HG03280 (cell line): Measurements from ENCODE around the gene CENPO.

Experiments
- ATAC-seq: cut with Tn5 transposase; IDR thresholded peaks from one replicate; pipeline ENCODE4 v1.9.1; 2021; ENCODE audit warnings: mild to moderate bottlenecking, moderate library complexity; ENCODE audit not compliant: unreplicated experiment

Gene CENPO

DNA sequence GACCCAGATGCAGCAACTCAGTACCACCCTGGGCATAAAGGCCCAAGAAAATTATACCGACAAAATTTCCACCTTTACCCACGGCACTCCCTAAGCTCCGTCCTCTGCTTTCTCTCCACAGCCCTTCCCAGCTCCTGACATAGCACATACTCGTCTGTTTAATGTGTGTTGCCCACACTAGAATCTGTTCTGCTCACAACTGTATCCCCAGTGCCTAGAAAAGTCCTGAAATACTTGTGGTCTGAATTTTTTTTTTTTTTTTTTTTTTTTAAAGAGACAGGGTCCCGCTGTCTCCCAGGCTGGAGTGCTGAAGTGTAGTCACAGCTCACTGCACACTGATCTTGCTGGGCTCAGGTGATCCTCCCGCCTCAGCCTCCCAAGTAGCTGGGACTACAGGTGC lies 64.5 kb downstream of the CENPO start:
- ATAC-seq, result no peak

DNA sequence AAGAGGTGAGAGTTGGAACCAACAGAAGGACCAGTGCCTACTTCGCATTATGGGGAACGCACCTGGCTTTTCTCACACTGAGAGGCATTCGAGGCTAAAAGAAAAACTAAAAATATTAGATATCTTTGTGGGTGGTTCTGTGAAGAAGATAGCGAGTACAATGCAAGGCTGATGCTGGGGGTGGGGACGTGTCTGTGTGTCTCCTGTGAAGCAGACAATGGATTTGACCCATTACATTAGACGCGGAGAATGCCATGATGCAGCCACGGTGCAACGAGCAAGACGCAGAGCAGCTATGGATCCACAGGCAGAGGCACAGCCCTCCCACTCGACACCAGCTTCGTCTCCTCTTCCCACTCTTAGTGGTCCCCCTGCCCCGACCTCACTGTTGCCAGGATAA lies 65.8 kb downstream of the CENPO start:
- ATAC-seq, result no peak

GRCh38 chr2:24859968-24860600 lies 66.9 kb downstream of the CENPO start:
- ATAC-seq, result no peak

- no peak for ATAC-seq
Observed at GRCh38 chr2:24860631-24861030, 67.4 kb downstream of the CENPO start.

DNA sequence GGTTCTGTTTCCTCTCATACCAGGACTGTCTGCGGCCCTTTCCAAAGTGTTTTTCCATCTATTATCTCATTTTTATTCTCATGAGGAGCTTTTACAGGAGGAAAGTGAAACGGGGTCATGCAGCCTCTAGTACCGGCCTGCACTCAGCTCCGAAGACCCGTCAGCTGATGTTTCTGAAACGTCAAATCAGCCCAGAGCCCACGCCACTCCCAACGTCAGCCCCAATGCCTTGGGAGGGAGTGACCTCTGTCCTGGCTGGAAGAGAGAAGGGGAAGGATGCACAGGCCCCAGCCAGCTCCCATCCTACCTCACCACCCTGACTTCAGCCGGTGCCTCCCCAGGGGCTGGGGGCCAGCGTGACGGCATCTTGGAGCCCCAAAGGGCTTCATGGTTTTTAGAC lies 68.3 kb downstream of the CENPO start:
- ATAC-seq, result no peak

DNA sequence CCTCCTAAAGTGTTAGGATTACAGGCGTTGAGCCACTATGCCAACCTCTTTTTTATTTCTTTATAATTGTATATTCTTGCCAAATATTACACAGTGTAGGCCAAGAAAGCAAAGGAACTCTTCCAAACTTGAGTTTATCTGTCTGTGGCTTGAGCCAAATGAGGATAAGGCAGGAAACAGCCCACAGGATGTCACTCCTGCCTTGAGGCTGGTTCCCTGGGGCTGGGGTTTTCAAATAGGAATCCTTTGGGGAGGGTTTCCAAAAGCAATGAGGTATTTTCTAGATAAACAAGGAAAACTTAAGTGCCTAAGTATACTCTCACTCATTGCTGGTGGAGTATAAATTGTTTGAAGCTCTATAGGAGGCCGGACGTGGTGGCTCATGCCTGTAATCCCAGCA lies 70.4 kb downstream of the CENPO start:
- no peak for ATAC-seq

DNA sequence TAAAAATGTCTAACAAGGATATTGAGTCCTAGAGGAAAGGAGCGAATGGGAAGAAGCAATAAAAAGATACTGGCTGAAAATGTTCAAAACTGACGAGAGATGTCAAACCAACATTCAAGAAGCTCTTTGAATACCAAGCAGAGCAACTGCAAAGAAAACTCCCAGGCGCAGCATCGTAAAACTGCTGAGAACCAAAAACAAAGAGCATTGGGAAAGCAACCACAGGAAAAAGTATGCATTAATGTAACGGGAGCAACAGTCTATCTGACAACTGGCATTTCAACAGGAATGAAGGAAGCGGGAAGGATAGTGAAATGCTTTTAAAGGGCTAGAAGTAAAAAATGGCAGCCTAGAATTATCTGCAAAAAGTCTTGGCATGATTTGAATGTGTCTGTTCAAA lies 73.7 kb downstream of the CENPO start:
- no peak for ATAC-seq

GRCh38 chr2:24870440-24870839 lies 77.2 kb downstream of the CENPO start:
- no peak for ATAC-seq

DNA sequence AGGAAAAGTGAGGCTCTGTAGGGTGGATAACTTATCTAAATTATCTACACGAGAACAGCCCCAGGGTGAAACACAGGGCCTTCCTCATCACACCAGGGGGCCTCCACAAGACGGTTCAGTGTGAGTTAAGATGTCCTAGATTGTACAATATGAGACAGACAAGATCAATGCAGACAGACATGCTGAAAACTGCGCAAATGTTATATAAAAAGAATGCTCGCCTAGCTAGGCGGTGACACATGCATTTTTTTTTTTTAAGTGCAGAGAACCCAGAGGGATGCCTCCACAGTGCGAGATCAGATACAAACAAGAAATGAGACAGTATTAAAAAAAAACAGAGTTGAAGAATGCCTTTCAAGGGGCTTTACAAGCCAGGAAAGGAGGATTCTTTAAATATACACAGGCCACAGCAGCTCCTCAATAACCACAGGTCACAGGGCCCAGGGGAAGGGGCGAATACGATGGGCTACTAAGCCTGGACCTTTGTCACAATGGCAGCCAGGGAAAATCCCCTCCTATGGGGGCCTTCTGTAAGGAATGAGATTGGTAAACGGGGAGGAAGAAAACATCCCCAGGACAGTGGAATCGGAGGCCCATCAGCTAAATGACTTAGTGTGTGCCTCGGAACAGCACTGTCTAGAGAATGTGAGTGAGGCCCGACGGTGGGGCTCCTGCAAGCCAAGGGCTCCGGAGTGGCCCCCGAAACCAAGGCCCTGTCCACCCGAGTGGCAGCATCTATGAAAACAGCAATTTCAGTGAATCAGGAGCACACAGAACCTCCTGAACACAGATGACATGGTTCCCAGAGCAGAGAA lies 77.9 kb downstream of the CENPO start:
- ATAC-seq, result no peak

- no peak for ATAC-seq
Observed at GRCh38 chr2:24871852-24872333, 78.7 kb downstream of the CENPO start.
